ENCODE data around the gene RND1. TPM values are rescaled to one million over a fixed set of nuclear protein-coding genes. Genes with fewer than 3 reads are reported as not detected.
"Not testable (repeated sequence)": the region's sequence is repeated elsewhere in the genome, so short reads cannot be mapped to it uniquely, and the experiment has no call there.

The RND1 gene
- total RNA-seq (2022) (5.1 and 5.2 TPM in 2 replicates), Bru-seq, nascent RNA (percentile 56 among the genes with signal in this experiment), BruChase-seq, experiment 1, labeled RNA remaining after a 2-hour chase (percentile 51 among the genes with signal in this experiment), BruChase-seq, experiment 2, labeled RNA remaining after a 6-hour chase (percentile 44 among the genes with signal in this experiment)
- long read RNA-seq, transcript RND1-201 (5 exons, 1,681 nt): major isoform, 5 of 7 reads
- long read RNA-seq, partial matches to known transcripts: 0 of 7 reads
- long read RNA-seq, other reads (novel, unspliced or antisense): 2 of 7 reads

DNA sequence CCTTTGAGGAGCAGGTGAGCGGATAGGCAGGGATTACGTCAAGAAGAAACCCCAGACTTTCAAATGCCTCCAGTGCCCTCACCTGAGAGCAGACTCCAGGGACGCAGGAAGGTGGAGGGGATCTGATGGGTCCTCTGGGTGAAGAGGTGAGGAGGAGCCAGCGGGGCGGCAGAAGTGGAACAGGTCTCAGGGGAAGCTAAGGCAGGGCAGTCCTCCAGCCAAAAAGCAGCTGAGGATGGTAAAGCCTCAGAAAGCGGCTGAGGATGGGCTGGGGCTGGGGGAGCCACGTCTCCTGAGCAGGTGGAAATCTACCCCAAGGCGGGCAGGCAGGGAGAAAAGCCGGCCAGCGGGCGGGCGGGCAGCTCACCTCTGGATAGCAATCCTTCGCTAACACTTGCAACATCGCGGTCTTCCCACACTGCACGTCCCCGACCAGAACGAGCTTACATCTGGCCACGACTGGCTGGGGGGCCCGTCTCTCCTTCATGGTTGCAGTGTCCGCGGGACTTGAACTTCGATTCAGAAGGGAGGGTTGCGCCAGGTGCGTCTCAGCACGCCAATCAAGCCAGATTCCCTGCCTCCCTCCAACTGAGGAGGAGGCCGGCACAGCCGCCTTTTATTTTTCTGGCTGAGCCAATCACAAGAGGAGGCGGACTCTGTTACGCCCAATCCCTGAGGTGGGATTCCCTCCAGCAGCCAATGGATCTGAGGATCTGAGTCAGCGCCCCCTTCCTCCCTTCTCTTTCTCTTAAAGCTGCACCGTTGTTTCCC lies at the start of gene RND1:
RND1 (minus strand) TSS at position 590 of the 771 bp plus-strand sequence; CDS start at position 487, 103 bp downstream.
- CTCF ChIA-PET: interaction anchor here (0.7 to 2.5 kb wide), 10 partner anchors 13 to 91 kb away, joined by 3 to 30 read pairs (median 4); partner anchors contain the start of genes ARF3 and DDX23
- peak; percentile 92 to 93 for DNase-seq
- Mint-ChIP-seq H3K4me3 (ENCODE audit: unreplicated experiment) (peak within 1 kb of the TSS; percentile 89), H3K4me1 (ENCODE audit: low read depth, unreplicated experiment) (peaks cover 14% of the 10 kb centered on the region), H3K27ac (ENCODE audit: unreplicated experiment) (peak within 1 kb of the TSS; percentile 80), H3K36me3 (ENCODE audit: insufficient read depth, unreplicated experiment) (peaks cover 16% of the 10 kb centered on the region), H3K9me3 (ENCODE audit: unreplicated experiment) (no peaks in the 10 kb centered on the region), H3K27me3 (ENCODE audit: insufficient read depth, unreplicated experiment) (no peaks in the 10 kb centered on the region)
- BruUV-seq (replicated peaks): TSS peak; percentile 55
- TF ChIP-seq, protein P1, sequence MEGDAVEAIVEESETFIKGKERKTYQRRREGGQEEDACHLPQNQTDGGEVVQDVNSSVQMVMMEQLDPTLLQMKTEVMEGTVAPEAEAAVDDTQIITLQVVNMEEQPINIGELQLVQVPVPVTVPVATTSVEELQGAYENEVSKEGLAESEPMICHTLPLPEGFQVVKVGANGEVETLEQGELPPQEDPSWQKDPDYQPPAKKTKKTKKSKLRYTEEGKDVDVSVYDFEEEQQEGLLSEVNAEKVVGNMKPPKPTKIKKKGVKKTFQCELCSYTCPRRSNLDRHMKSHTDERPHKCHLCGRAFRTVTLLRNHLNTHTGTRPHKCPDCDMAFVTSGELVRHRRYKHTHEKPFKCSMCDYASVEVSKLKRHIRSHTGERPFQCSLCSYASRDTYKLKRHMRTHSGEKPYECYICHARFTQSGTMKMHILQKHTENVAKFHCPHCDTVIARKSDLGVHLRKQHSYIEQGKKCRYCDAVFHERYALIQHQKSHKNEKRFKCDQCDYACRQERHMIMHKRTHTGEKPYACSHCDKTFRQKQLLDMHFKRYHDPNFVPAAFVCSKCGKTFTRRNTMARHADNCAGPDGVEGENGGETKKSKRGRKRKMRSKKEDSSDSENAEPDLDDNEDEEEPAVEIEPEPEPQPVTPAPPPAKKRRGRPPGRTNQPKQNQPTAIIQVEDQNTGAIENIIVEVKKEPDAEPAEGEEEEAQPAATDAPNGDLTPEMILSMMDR (IDR thresholded peaks at IDR 0.05; ENCODE audit: insufficient read depth in 1 of 2, low read depth in 1 of 2, low read length in 1 of 2, severe bottlenecking in 1 of 2, unreplicated experiment in 1 of 2): peak in 1 of 2 experiments; percentile 13
- no peaks in the 10 kb centered on the region for H3K27me3 ChIP-seq (replicated peaks; ENCODE audit: control insufficient read depth, insufficient read depth, low read length)
- H3K9me3 ChIP-seq: no peaks in the 10 kb centered on the region
- H3K36me3 ChIP-seq (ENCODE audit: control insufficient read depth, insufficient read depth, low read length): no peaks in the 10 kb centered on the region
- H3K4me1 ChIP-seq: peaks cover 22% of the 10 kb centered on the region
- intact Hi-C loops (cut with micrococcal nuclease; ENCODE audit: unreplicated experiment): loop anchor here (1.0 kb wide), 1 partner anchor 25 kb away; no protein-coding TSS in a partner anchor
- POLR2A ChIA-PET: interaction anchor here (0.6 to 3.2 kb wide), 12 partner anchors 9 to 174 kb away, joined by 3 to 49 read pairs (median 4); partner anchors contain the start of genes ADCY6, ARF3, DDX23 and FKBP11
- H3K4me3 ChIP-seq (ENCODE audit: low read depth, low read length): peak within 1 kb of the TSS; percentile 73

DNA sequence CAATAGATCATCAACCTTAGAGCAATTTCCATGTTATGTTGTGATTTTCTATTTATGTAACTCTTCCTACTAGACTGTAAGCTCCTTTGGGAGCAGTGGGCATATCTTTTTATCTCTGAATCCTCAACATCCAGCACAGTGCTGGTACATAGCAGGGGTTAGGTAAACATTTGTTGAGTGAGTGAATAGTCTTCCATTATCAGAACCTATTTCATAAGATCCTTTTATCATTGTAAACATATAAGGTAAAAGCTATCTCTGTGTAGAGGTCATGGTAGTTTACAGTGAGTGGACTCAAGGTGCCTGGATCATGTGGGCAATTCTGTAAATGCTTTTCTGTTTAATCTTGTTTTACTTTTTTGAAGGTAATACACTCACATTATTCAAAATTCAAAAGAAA lies 44.5 kb upstream of the RND1 start:
- BruUV-seq (replicated peaks): no TSS peak
- intact Hi-C loops (cut with micrococcal nuclease; ENCODE audit: unreplicated experiment): loop anchor here (1.0 kb wide), 2 partner anchors 14 to 19 kb away; no protein-coding TSS in a partner anchor
- H3K36me3 Mint-ChIP-seq (ENCODE audit: insufficient read depth, unreplicated experiment): peaks cover 6% of the 10 kb centered on the region
- peak overlapping the region; percentile 6 for H3K4me3 Mint-ChIP-seq (ENCODE audit: unreplicated experiment)
- no peaks in the 10 kb centered on the region for H3K27me3 Mint-ChIP-seq (ENCODE audit: insufficient read depth, unreplicated experiment)
- no peak overlapping the region for H3K27ac Mint-ChIP-seq (ENCODE audit: unreplicated experiment)
- no peaks in the 10 kb centered on the region for H3K9me3 Mint-ChIP-seq (ENCODE audit: unreplicated experiment)
- Histone ChIP-seq H3K36me3 (ENCODE audit: control insufficient read depth, insufficient read depth, low read length) (no peaks in the 10 kb centered on the region), H3K9me3 (no peaks in the 10 kb centered on the region), H3K4me1 (peaks cover 43% of the 10 kb centered on the region), H3K27me3 (replicated peaks; ENCODE audit: control insufficient read depth, insufficient read depth, low read length) (no peaks in the 10 kb centered on the region), H3K4me3 (ENCODE audit: low read depth, low read length) (no peak overlapping the region)
- TF ChIP-seq, protein P1 (IDR thresholded peaks at IDR 0.05; ENCODE audit: insufficient read depth in 1 of 2, low read depth in 1 of 2, low read length in 1 of 2, severe bottlenecking in 1 of 2, unreplicated experiment in 1 of 2): no peak
- POLR2A ChIA-PET: interaction anchor here (0.7 to 2.1 kb wide), 3 partner anchors 15 to 120 kb away, joined by 3 to 7 read pairs (median 5); partner anchors contain the start of gene FKBP11
- peaks cover 23% of the 10 kb centered on the region for H3K4me1 Mint-ChIP-seq (ENCODE audit: low read depth, unreplicated experiment)
- CTCF ChIA-PET: interaction anchor here (1.1 to 2.4 kb wide), 4 partner anchors 11 to 57 kb away, joined by 4 to 23 read pairs (median 7); partner anchors contain the start of gene FKBP11
- DNase-seq: peak; percentile 68

DNA sequence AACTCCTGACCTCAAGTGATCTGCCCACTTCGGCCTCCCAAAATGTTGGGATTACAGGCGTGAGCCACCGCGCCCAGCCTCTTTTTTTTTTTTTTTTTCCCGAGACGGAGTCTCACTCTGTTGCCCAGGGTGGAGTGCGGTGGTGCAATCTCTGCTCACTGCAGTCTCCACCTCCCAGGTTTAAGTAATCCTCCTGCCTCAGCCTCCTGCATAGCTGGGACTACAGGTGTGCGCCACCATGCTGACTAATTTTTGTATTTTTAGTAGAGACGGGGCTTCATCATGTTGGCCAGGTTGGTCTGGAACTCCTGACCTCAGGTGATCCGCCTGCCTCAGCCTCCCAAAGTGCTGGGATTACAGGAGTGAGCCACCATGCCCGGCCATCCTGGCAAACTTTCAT lies 44.0 kb upstream of the RND1 start:
- BruUV-seq (replicated peaks); H3K27me3 Mint-ChIP-seq (ENCODE audit: insufficient read depth, unreplicated experiment); H3K9me3 ChIP-seq; H3K36me3 ChIP-seq (ENCODE audit: control insufficient read depth, insufficient read depth, low read length); H3K9me3 Mint-ChIP-seq (ENCODE audit: unreplicated experiment); DNase-seq; H3K27me3 ChIP-seq (replicated peaks; ENCODE audit: control insufficient read depth, insufficient read depth, low read length); H3K27ac Mint-ChIP-seq (ENCODE audit: unreplicated experiment); H3K4me3 ChIP-seq (ENCODE audit: low read depth, low read length); H3K36me3 Mint-ChIP-seq (ENCODE audit: insufficient read depth, unreplicated experiment): not testable (repeated sequence)
- intact Hi-C loops (cut with micrococcal nuclease; ENCODE audit: unreplicated experiment): loop anchor here (1.0 kb wide), 2 partner anchors 15 to 18 kb away; no protein-coding TSS in a partner anchor
- peaks cover 43% of the 10 kb centered on the region for H3K4me1 ChIP-seq
- H3K4me3 Mint-ChIP-seq (ENCODE audit: unreplicated experiment): peak overlapping the region; percentile 6
- ChIA-PET CTCF (interaction anchor here (1.1 to 2.4 kb wide), 4 partner anchors 12 to 57 kb away, joined by 4 to 23 read pairs (median 7); partner anchors contain the start of gene FKBP11), POLR2A (interaction anchor here (0.7 to 2.1 kb wide), 4 partner anchors 15 to 120 kb away, joined by 3 to 7 read pairs (median 4); partner anchors contain the start of gene FKBP11)
- H3K4me1 Mint-ChIP-seq (ENCODE audit: low read depth, unreplicated experiment): peaks cover 23% of the 10 kb centered on the region
